Measurements from ENCODE around the gene ZMIZ1.
A peak's percentile ranks its signal among the peaks of the same experiment; 100 is the strongest.
"Not testable (repeated sequence)": the region's sequence is repeated elsewhere in the genome, so short reads cannot be mapped to it uniquely, and the experiment has no call there.

The ZMIZ1 gene

DNA sequence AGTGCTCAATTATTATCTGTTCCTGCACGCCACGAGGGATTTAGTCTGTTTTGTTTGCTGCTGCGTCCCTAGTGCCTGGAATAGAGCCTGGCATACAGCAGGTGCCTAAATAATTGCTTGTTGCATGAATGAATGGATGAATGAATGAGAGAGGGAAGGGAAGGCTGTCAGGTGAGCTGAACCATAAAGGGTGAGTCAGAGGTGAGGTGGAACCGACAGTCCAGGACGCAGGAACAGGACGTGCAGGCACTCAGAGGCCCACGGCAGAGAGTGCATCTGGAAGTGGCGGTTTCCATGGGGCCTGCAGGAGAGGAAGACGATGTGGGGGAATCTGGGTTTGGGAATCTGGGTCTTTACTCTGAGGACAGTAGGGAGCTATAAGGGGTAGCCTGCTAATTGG, 260.8 kb downstream of the ZMIZ1 start:
- TF ChIP-seq, protein P1, sequence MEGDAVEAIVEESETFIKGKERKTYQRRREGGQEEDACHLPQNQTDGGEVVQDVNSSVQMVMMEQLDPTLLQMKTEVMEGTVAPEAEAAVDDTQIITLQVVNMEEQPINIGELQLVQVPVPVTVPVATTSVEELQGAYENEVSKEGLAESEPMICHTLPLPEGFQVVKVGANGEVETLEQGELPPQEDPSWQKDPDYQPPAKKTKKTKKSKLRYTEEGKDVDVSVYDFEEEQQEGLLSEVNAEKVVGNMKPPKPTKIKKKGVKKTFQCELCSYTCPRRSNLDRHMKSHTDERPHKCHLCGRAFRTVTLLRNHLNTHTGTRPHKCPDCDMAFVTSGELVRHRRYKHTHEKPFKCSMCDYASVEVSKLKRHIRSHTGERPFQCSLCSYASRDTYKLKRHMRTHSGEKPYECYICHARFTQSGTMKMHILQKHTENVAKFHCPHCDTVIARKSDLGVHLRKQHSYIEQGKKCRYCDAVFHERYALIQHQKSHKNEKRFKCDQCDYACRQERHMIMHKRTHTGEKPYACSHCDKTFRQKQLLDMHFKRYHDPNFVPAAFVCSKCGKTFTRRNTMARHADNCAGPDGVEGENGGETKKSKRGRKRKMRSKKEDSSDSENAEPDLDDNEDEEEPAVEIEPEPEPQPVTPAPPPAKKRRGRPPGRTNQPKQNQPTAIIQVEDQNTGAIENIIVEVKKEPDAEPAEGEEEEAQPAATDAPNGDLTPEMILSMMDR (conservative IDR thresholded peaks at IDR 0.05; ENCODE audit: control insufficient read depth, insufficient read depth, low read depth, low read length): no peak
- H3K4me3 ChIP-seq (ENCODE audit: control insufficient read depth, low read depth, low read length): no peak overlapping the region
- DNase-seq (ENCODE audit: low read depth): no peak

DNA sequence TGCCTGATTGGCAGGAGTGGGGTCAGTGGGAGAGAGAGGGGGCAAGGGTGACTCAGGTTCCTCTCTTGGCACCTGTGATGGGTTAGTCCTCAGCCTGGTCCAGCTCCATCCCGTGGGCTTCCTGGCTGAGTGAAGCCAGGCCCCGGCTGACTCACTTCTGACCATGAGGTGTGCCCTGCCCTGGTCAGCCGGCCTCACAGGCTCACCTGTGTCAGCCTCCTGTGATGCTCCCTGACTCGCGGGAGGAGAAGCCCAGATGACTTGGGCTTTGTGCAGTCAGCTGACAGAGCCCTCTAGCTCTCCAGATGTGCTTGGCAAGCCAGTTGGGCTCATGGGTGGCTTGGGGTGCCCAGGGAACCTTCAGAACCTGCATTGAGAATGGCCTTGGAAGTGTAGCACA, 262.5 kb downstream of the ZMIZ1 start:
- peak; percentile 30 for DNase-seq (ENCODE audit: low read depth)
- no peak overlapping the region for H3K4me3 ChIP-seq (ENCODE audit: control insufficient read depth, low read depth, low read length)
- TF ChIP-seq, protein P1 (conservative IDR thresholded peaks at IDR 0.05; ENCODE audit: control insufficient read depth, insufficient read depth, low read depth, low read length): no peak

DNA sequence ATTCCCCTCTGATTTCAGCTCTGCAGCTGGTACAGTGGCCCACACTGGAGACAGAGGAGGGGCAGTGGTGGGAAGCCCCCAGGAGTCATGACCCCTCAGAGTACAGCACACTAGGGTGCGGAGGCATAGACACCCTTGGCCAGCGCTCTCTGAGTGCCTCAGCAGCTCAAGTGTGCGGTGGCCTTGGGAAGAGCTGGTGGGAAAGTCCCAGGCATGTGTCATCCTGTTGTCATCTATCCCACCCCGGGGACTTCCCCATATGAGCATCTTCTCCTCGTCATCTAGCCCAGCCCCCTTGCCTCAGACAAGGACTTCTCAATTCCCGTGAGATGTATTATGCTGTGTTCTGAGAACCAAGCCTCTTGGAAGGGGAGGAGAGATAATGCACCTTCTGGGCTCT, 262.9 kb downstream of the ZMIZ1 start:
- TF ChIP-seq, protein P1 (conservative IDR thresholded peaks at IDR 0.05; ENCODE audit: control insufficient read depth, insufficient read depth, low read depth, low read length): no peak
- peak; percentile 94 for DNase-seq (ENCODE audit: low read depth)

DNA sequence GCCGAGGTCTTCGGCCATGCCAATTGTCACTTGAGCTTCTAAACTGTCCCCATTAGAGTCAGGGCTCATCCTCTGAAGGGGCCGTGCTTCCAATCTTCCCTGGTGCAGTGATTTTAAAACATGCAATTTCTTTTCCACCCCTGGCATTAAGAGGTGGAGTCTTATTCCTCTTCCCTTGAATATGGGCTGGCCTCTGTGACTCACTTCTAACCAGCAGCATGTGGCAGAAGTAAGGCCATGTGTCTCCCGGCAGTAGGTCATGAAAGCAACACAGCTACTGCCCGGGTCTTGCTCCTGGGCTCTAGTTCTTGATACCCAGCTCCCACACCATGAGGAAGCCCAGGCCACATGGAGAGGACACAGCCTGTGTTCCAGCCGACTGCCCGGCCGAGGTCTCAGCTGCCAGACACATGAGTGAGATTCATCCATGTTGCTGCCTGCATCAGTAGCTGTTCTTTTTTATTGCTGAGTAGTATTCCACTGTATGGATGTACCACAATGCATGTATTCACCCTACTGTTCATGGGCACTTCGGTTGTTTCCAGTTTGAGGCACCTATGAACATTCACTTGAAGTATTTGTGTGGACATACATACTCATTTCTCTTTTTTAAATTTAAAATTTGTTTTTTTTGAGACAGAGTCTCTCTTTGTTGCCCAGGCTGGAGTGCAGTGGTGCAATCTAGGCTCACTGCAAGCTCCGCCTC, 264.0 kb downstream of the ZMIZ1 start:
- not testable (repeated sequence) for H3K4me3 ChIP-seq (ENCODE audit: control insufficient read depth, low read depth, low read length); DNase-seq (ENCODE audit: low read depth)

More for the DNA sequence above, 262.9 kb downstream of the ZMIZ1 start:
- H3K4me3 ChIP-seq (ENCODE audit: control insufficient read depth, low read depth, low read length): no peak overlapping the region

DNA sequence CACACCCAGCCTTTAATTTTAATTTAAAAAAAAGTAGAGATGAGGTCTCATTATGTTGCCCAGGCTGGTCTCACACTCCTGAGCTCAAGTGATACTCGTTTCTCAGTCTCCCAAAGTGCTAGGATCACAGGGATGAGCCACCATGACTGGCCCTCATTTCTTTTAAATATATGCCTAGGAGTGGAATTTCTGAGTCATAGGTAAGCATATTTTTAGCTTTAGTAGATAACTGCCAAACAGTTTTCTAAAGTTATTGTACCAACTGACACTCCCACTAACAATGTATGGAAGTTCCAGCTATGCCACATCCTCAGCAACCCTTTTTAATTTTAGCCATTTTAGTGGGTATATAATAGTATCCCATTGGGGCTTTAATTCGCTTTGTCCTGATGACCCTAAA, 264.7 kb downstream of the ZMIZ1 start:
- H3K4me3 ChIP-seq (ENCODE audit: control insufficient read depth, low read depth, low read length): no peak overlapping the region
- DNase-seq (ENCODE audit: low read depth): peak; percentile 79
- TF ChIP-seq, protein P1 (conservative IDR thresholded peaks at IDR 0.05; ENCODE audit: control insufficient read depth, insufficient read depth, low read depth, low read length): no peak

DNA sequence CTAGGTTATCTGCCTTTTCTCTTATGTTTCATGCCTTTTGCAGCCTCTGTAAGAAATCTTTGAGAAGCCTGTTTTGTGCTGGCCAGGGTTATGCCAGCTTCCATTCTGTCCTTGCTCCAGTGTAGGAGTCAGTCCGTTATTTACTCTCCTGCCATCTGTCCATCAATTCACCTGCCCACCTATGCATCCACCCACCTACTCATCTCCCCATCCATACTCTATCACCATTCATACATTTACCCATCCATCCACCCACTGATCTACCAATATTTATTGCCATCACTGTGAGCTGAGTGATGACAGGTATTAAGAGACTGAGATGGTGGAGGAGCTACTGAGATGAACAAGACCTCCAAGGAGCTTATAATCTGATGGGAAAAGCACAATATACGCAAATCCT, 265.8 kb downstream of the ZMIZ1 start:
- H3K4me3 ChIP-seq (ENCODE audit: control insufficient read depth, low read depth, low read length): no peak overlapping the region
- TF ChIP-seq, protein P1 (conservative IDR thresholded peaks at IDR 0.05; ENCODE audit: control insufficient read depth, insufficient read depth, low read depth, low read length): no peak
- DNase-seq (ENCODE audit: low read depth): no peak

DNA sequence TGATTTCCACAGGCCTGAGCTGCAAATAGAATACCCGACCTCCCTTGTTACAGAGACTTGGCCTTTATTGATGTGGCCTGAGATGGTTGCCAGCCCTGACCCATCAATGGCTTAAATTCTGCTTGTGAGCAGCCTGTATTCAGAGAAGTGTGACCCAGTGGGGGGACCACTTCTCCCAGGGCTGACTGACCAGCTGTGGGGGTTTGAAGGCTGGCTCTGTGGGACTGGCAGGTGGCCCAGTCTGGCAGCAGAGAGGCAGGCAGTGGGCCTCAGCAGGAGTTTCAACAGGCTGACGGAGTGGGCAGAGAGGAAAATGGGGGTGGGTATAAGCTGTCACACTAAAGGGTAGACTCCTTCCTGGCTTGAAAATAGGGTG, 266.3 kb downstream of the ZMIZ1 start:
- H3K4me3 ChIP-seq (ENCODE audit: control insufficient read depth, low read depth, low read length): no peak overlapping the region
- TF ChIP-seq, protein P1 (conservative IDR thresholded peaks at IDR 0.05; ENCODE audit: control insufficient read depth, insufficient read depth, low read depth, low read length): no peak
- DNase-seq (ENCODE audit: low read depth): no peak
